ENCODE data around the gene PCNX1.

PCNX1 gene

GRCh38 chr14:70955543-70956480, 48.6 kb downstream of the PCNX1 start:
- Mint-ChIP-seq H3K4me1 (no peaks in the 10 kb centered on the region), H3K27me3 (ENCODE audit: low read depth, poor library complexity) (no peaks in the 10 kb centered on the region), H3K9me3 (peaks cover 19% of the 10 kb centered on the region), H3K36me3 (ENCODE audit: low read depth) (peaks cover 45% of the 10 kb centered on the region), H3K4me3 (no peak overlapping the region), H3K27ac (no peak overlapping the region)
- TF ChIP-seq CTCF (IDR thresholded peaks at IDR 0.05): peak; percentile 36
- no peak for DNase-seq

DNA sequence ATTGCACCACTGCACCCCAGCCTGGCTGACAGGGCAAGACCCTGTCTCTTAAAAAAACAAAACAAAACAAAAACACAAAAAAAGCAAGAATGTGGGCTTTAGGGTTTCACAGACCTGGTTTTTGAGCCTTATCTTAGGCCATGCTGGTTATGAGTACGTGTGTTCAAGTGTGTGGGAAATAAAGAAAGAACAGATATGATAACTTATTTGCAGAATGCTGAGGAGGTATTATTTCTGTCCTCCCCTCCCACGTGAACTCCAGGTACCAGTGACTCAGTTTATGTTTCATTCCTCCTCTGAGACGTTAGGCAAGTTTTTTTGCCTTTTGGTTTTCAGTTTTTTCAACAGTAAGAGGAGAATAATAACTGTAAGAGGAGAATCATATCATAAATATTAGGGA, 49.3 kb downstream of the PCNX1 start:
- H3K4me1 Mint-ChIP-seq: no peaks in the 10 kb centered on the region
- H3K36me3 Mint-ChIP-seq (ENCODE audit: low read depth): peaks cover 42% of the 10 kb centered on the region
- no peaks in the 10 kb centered on the region for H3K27me3 Mint-ChIP-seq (ENCODE audit: low read depth, poor library complexity)

DNA sequence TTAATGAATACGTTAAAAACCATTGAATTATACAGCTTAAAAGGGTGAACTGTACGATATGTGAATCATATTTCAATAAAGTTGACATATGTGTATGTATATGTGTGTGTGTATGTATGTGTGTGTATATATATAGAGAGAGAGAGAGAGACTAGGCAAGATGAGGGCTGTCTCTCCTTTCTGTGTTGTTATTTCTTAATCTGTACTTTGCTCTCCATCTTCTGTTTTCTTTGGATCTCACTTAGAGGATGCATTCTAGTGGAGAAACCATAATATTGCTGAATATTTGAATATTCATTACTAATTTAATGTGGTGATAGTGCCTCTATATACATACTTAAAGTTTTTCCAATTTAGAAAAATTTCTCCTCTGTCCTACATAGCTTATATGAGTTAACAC, 50.5 kb downstream of the PCNX1 start:
- H3K27ac Mint-ChIP-seq: no peak overlapping the region
- H3K36me3 Mint-ChIP-seq (ENCODE audit: low read depth): peaks cover 42% of the 10 kb centered on the region
- H3K4me3 Mint-ChIP-seq: no peak overlapping the region
- no peaks in the 10 kb centered on the region for H3K4me1 Mint-ChIP-seq
- peaks cover 9% of the 10 kb centered on the region for H3K9me3 Mint-ChIP-seq
- DNase-seq: no peak
- no peak for TF ChIP-seq CTCF (IDR thresholded peaks at IDR 0.05)
- H3K27me3 Mint-ChIP-seq (ENCODE audit: low read depth, poor library complexity): no peaks in the 10 kb centered on the region

More for the DNA sequence above, 49.3 kb downstream of the PCNX1 start:
- Mint-ChIP-seq H3K27ac (no peak overlapping the region), H3K9me3 (peaks cover 12% of the 10 kb centered on the region), H3K4me3 (no peak overlapping the region)
- no peak for DNase-seq
- TF ChIP-seq CTCF (IDR thresholded peaks at IDR 0.05): no peak

DNA sequence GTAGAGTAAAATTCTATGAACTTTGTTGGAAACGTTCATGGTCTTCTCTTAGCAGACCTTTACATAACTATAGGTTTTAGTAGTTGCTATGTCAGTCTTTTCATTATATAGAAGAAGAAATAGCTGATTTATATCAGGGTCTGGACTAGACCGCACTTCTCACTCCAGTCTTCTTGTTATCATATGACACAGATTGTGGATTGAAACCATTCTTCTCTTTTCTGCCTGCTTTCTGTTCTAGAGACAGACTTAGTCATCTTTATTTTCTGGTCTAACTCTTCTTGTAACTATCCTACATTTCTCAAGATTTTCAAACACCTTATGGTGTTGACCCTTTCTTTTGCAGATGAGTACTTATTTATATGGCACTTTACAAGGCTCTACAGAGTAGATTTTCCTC, 55.7 kb downstream of the PCNX1 start:
- Mint-ChIP-seq H3K4me3 (no peak overlapping the region), H3K4me1 (no peaks in the 10 kb centered on the region), H3K36me3 (ENCODE audit: low read depth) (peaks cover 43% of the 10 kb centered on the region), H3K27me3 (ENCODE audit: low read depth, poor library complexity) (no peaks in the 10 kb centered on the region), H3K9me3 (peaks cover 9% of the 10 kb centered on the region), H3K27ac (no peak overlapping the region)
- no peak for DNase-seq
- TF ChIP-seq CTCF (IDR thresholded peaks at IDR 0.05): no peak

DNA sequence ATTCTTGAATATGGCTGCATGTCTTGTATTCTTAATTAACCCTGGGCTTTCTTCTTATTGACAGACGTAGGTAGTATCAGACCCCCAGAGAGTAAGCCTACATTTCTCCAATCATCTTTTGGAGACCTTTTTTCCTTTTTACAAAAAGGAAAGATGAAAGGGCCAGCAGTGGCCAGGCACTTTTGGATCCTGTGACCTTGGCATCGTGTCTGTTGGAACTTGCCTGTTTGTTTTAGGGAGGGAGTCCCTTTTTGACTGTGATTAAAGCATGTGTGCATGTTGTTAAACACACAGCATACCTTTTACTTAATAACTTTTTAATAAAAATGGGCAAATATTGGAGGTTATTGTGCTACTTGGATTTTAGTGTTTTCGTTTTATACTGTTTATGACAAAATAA, 57.2 kb downstream of the PCNX1 start:
- no peaks in the 10 kb centered on the region for H3K27me3 Mint-ChIP-seq (ENCODE audit: low read depth, poor library complexity)
- peaks cover 4% of the 10 kb centered on the region for H3K9me3 Mint-ChIP-seq
- H3K4me1 Mint-ChIP-seq: no peaks in the 10 kb centered on the region
- H3K36me3 Mint-ChIP-seq (ENCODE audit: low read depth): peaks cover 32% of the 10 kb centered on the region
- no peak overlapping the region for H3K27ac Mint-ChIP-seq
- no peak for DNase-seq
- TF ChIP-seq CTCF (IDR thresholded peaks at IDR 0.05): no peak
- H3K4me3 Mint-ChIP-seq: no peak overlapping the region

GRCh38 chr14:70971560-70971959, 64.3 kb downstream of the PCNX1 start:
- TF ChIP-seq CTCF (IDR thresholded peaks at IDR 0.05): no peak
- Mint-ChIP-seq H3K9me3 (no peaks in the 10 kb centered on the region), H3K36me3 (ENCODE audit: low read depth) (peaks cover 13% of the 10 kb centered on the region), H3K27me3 (ENCODE audit: low read depth, poor library complexity) (peaks cover 4% of the 10 kb centered on the region), H3K4me1 (peaks cover 6% of the 10 kb centered on the region), H3K27ac (peak overlapping the region; percentile 34), H3K4me3 (no peak overlapping the region)
- DNase-seq: no peak
